GM21526 (cell line): ENCODE results near the gene NT5C1A.
A peak's percentile ranks its signal among the peaks of the same experiment; 100 is the strongest.

ENCODE experiments used
- ATAC-seq: cut with Tn5 transposase; IDR thresholded peaks from one replicate; pipeline ENCODE4 v1.9.1; 2021; ENCODE audit warnings: moderate library complexity; ENCODE audit not compliant: unreplicated experiment, low FRiP score

The NT5C1A gene

GRCh38 chr1:39671793-39672550, at the start of gene NT5C1A:
TSS of gene NT5C1A (minus strand) at chr1:39672107. CDS start at chr1:39672038, 69 bp downstream.
- no peak for ATAC-seq

- ATAC-seq: no peak
These were observed 49.8 kb upstream of the NT5C1A start for GRCh38 chr1:39721664-39722063.

- no peak for ATAC-seq
These were observed 48.4 kb upstream of the NT5C1A start for GRCh38 chr1:39720094-39720999.

GRCh38 chr1:39717809-39718208, 45.9 kb upstream of the NT5C1A start:
- no peak for ATAC-seq

GRCh38 chr1:39713557-39713956, 41.6 kb upstream of the NT5C1A start:
- ATAC-seq: no peak

- no peak for ATAC-seq
These were observed 40.0 kb upstream of the NT5C1A start for GRCh38 chr1:39711966-39712340.

GRCh38 chr1:39711104-39711965, 39.4 kb upstream of the NT5C1A start:
- ATAC-seq: no peak

- no peak for ATAC-seq
These were observed 35.6 kb upstream of the NT5C1A start for GRCh38 chr1:39707506-39707905.

GRCh38 chr1:39704757-39705156, 32.9 kb upstream of the NT5C1A start:
- ATAC-seq: no peak

GRCh38 chr1:39701049-39701439, 29.1 kb upstream of the NT5C1A start:
- no peak for ATAC-seq

- ATAC-seq: no peak
These were observed 28.4 kb upstream of the NT5C1A start for GRCh38 chr1:39700348-39700747.

- ATAC-seq: no peak
These were observed 27.5 kb upstream of the NT5C1A start for GRCh38 chr1:39699419-39699818.

GRCh38 chr1:39698568-39698967, 26.7 kb upstream of the NT5C1A start:
- ATAC-seq: no peak

- no peak for ATAC-seq
These were observed 24.5 kb upstream of the NT5C1A start for GRCh38 chr1:39696448-39696847.

- ATAC-seq: no peak
These were observed 23.1 kb upstream of the NT5C1A start for GRCh38 chr1:39695016-39695415.

- ATAC-seq: no peak
These were observed 22.1 kb upstream of the NT5C1A start for GRCh38 chr1:39694026-39694425.

- no peak for ATAC-seq
These were observed 20.5 kb upstream of the NT5C1A start for GRCh38 chr1:39692152-39693074.

GRCh38 chr1:39691383-39692151, 19.7 kb upstream of the NT5C1A start, which contains the start of gene HPCAL4:
TSS of gene HPCAL4 (minus strand) at chr1:39691433. CDS start at chr1:39684603, 6,830 bp downstream.
- ATAC-seq: peak; percentile 81
